HepG2 (cell line): ENCODE results near the gene FCHO1. TPM values are rescaled to one million over a fixed set of nuclear protein-coding genes. Genes with fewer than 3 reads are reported as not detected.

Source experiments
- ATAC-seq: fragments of 200-7000 bp; cut with Tn5 transposase; 3 replicates; pipeline ENCODE4 v1.9.1; 2020; ENCODE audit warnings: mild to moderate bottlenecking, moderate library complexity
- BruUV-seq: library from RNA; stranded (reverse); fragments of 400-500 nt; replicated peaks from 2 replicates; lab custom pipeline; 2021; lab: Mats Ljungman, UMichigan
- CTCF ChIA-PET: fragments of 300-600 bp; formaldehyde crosslinking; extraction: SDS; loops from one replicate; lab custom pipeline; 2021; ENCODE audit warnings: low total read pairs, inconsistent platforms, low intra/inter-chr PET ratio; lab: Yijun Ruan, JAX
- POLR2A ChIA-PET: fragments of 350-600 bp; sonication (Branson Sonifier 250); formaldehyde crosslinking; loops from one replicate; lab custom pipeline; 2020; ENCODE audit warnings: antibody characterized with exemption, inconsistent platforms; lab: Yijun Ruan, JAX
- DNase-seq: peaks from one replicate; pipeline ENCODE4 v3.0.0-alpha.2; 2015; ENCODE audit warnings: low spot score
- FAIRE-seq: peaks from 3 replicates; lab custom pipeline; 2011; peaks lifted over from hg19 to GRCh38; lab: Jason Lieb, UNC
- H2AFZ ChIP-seq: one replicate; pipeline ENCODE4 v1.6.1; 2011; ENCODE audit warnings: low read length, inconsistent platforms
- H3K27ac ChIP-seq: fragments of 300-600 bp; 3 replicates; pipeline ENCODE4 v1.8.0; 2011; ENCODE audit warnings: mixed run types, mild to moderate bottlenecking, mixed read lengths, low read length, inconsistent platforms; ENCODE audit not compliant: insufficient read depth; ENCODE audit errors: extremely low read length
- H3K27me3 ChIP-seq, 2 experiments: fragments of 200-600 bp in 1 of 2; 2 replicates in 1 of 2; 3 replicates in 1 of 2; pipeline versions ENCODE4 v1.6.0 to v1.8.0; 2011; ENCODE audit warnings: low read length in 2 of 2, mild to moderate bottlenecking in 2 of 2, moderate library complexity in 2 of 2, inconsistent platforms in 1 of 2; ENCODE audit not compliant: insufficient read depth in 2 of 2, control insufficient read depth in 1 of 2
- H3K36me3 ChIP-seq, 2 experiments: fragments of 200-600 bp in 1 of 2; replicated peaks in 1 of 2; 2 replicates in 1 of 2; 3 replicates in 1 of 2; pipeline versions ENCODE4 v1.5.1 to v1.8.0; 2011; ENCODE audit warnings: low read length in 2 of 2, inconsistent platforms in 1 of 2; ENCODE audit not compliant: insufficient read depth in 2 of 2, control insufficient read depth in 1 of 2
- H3K4me1 ChIP-seq: 2 replicates; pipeline ENCODE4 v1.5.1; 2012; ENCODE audit warnings: low read length, inconsistent platforms; ENCODE audit not compliant: insufficient read depth
- H3K4me2 ChIP-seq: 2 replicates; pipeline ENCODE4 v1.6.0; 2011; ENCODE audit warnings: low read depth, low read length, inconsistent platforms
- H3K4me3 ChIP-seq, 3 experiments: fragments of 200-600 bp in 1 of 3; sonication (generic), shearing (Covaris generic) in 1 of 3; replicated peaks in 1 of 3; 2 replicates each; pipeline ENCODE4 v1.5.1; 2011 to 2016; ENCODE audit warnings: low read length in 3 of 3, inconsistent platforms in 2 of 3, low read depth in 2 of 3, mild to moderate bottlenecking in 2 of 3, control low read depth in 1 of 3, mixed read lengths in 1 of 3; ENCODE audit not compliant: insufficient read depth in 1 of 3
- H3K79me2 ChIP-seq: one replicate; pipeline ENCODE4 v1.6.1; 2011; ENCODE audit warnings: low read length, inconsistent platforms; ENCODE audit not compliant: insufficient read depth
- H3K9ac ChIP-seq: 2 replicates; pipeline ENCODE4 v1.6.0; 2011; ENCODE audit warnings: mild to moderate bottlenecking, low read depth, low read length, inconsistent platforms; ENCODE audit not compliant: insufficient read depth
- H3K9me3 ChIP-seq: 2 replicates; pipeline ENCODE4 v1.5.1; 2012; ENCODE audit warnings: mild to moderate bottlenecking, low read length
- H4K20me1 ChIP-seq: 2 replicates; pipeline ENCODE4 v1.6.0; 2011; ENCODE audit warnings: inconsistent platforms, mild to moderate bottlenecking, low read length, moderate library complexity; ENCODE audit not compliant: insufficient read depth
- MBNL3 ChIP-seq: fragments of 250-450 bp; sonication (Bioruptor Pico); conservative IDR thresholded peaks from 2 replicates; pipeline ENCODE4 v1.8.0; 2022; ENCODE audit warnings: mild to moderate bottlenecking, inconsistent platforms
- PREB ChIP-seq: sonication (generic); formaldehyde crosslinking; IDR thresholded peaks from 2 replicates; pipeline ENCODE4 v1.4.0; 2020; ENCODE audit warnings: missing genetic modification reagents
- SNAPC4 ChIP-seq: sonication (generic); formaldehyde crosslinking; IDR thresholded peaks from 2 replicates; pipeline ENCODE4 v1.4.0; 2020; ENCODE audit warnings: mild to moderate bottlenecking, missing genetic modification reagents
- TEAD2 ChIP-seq: sonication (generic); formaldehyde crosslinking; IDR thresholded peaks from 2 replicates; pipeline ENCODE4 v1.9.0; 2021; ENCODE audit warnings: missing genetic modification reagents
- ZBTB3 ChIP-seq: sonication (generic); formaldehyde crosslinking; IDR thresholded peaks from 2 replicates; pipeline ENCODE4 v1.4.0; 2020; ENCODE audit warnings: low read depth, mild to moderate bottlenecking, moderate library complexity, missing genetic modification reagents, borderline replicate concordance
- ZNF543 ChIP-seq: sonication (generic); formaldehyde crosslinking; IDR thresholded peaks from 2 replicates; pipeline ENCODE4 v1.4.0; 2020; ENCODE audit warnings: mild to moderate bottlenecking, missing genetic modification reagents
- ZNF605 ChIP-seq: sonication (generic); formaldehyde crosslinking; IDR thresholded peaks from 2 replicates; pipeline ENCODE4 v1.8.0; 2022; ENCODE audit warnings: mild to moderate bottlenecking, missing genetic modification reagents
- ZNF768 ChIP-seq: sonication (generic); formaldehyde crosslinking; IDR thresholded peaks from 2 replicates; pipeline ENCODE4 v1.4.0; 2020; ENCODE audit warnings: missing genetic modification reagents
- ZNF775 ChIP-seq: sonication (generic); formaldehyde crosslinking; IDR thresholded peaks from 2 replicates; pipeline ENCODE4 v1.4.0; 2020; ENCODE audit warnings: missing genetic modification reagents, mild to moderate bottlenecking, moderate library complexity, borderline replicate concordance
- WGBS: methylation state at CpG from one replicate; pipeline ENCODE4 v1.1.6; 2017; ENCODE audit warnings: low lambda C conversion rate; 5-methylcytosine and 5-hydroxymethylcytosine counted together
- in situ Hi-C: cut with HindIII; loops from 2 replicates; pipeline ENCODE4 v1.10.0; 2017; ENCODE audit warnings: low pct_unique_long_range_greater_than_20kb; ENCODE audit not compliant: extremely low pct_ligation_motif_present
- intact Hi-C: fragments of 100-400 bp; cut with micrococcal nuclease; formaldehyde crosslinking; loops from one replicate; pipeline ENCODE4 v1.10.0; 2022; ENCODE audit not compliant: unreplicated experiment
- polyA plus RNA-seq, 8 experiments: library from polyadenylated mRNA; depleted of rRNA in 3 of 8; stranded (reverse) in 7 of 8; unstranded in 1 of 8; fragments of >200 nt; fragmentation: Illumina TruSeq in 4 of 8; extraction: Trizol in 4 of 8; gene quantifications; 2 replicates each; pipeline versions ENCODE4 v1.2.1 to v1.2.3, GENCODE V29; 2011 to 2016; ENCODE audit warnings: low read depth in 4 of 8, missing spikeins in 1 of 8, mixed read lengths in 1 of 8; ENCODE audit not compliant: insufficient read depth in 1 of 8
- total RNA-seq, 5 experiments: library from RNA; depleted of rRNA; stranded (reverse); fragments of >200 nt; fragmentation: Illumina TruSeq; extraction: Trizol; gene quantifications; 2 replicates each; pipeline ENCODE4 v1.2.3, GENCODE V29; 2016; ENCODE audit warnings: low read depth in 1 of 5
- TF ChIP-seq, protein P1 (sequence below): fragments of 450-650 bp; IDR thresholded peaks from 2 replicates; pipeline ENCODE4 v1.6.1; 2016

The FCHO1 gene
- total and polyA plus RNA-seq, 2 of the 13 experiments (the other 11 are each of a cell fraction or from before 2014, with no cell fraction given): 1.3 to 3.1 TPM

GRCh38 chr19:17821190-17821589 lies 69.9 kb downstream of the FCHO1 start, which contains the start of gene INSL3:
INSL3 (minus strand) TSS chr19:17821519; CDS start chr19:17821506, 13 bp downstream.
- BruUV-seq: no TSS peak
- H2AFZ ChIP-seq: no peak within 1 kb of the TSS
- H3K4me1 ChIP-seq: no peaks in the 10 kb centered on the region
- ChIA-PET POLR2A (no interaction called here), CTCF (no interaction called here)
- in situ Hi-C loops (no loop called here), intact Hi-C loops (no loop called here)
- no peaks in the 10 kb centered on the region for H4K20me1 ChIP-seq
- FAIRE-seq (no peak), ATAC-seq (no peak), DNase-seq (no peak)
- H3K4me2 ChIP-seq: no peak within 1 kb of the TSS
- H3K27me3 ChIP-seq: no peaks in the 10 kb centered on the region
- no peaks in the 10 kb centered on the region for H3K79me2 ChIP-seq
- no peak within 1 kb of the TSS for H3K27ac ChIP-seq
- no peaks in the 10 kb centered on the region for H3K36me3 ChIP-seq
- TF ChIP-seq MBNL3 (CRISPR knock-in tag): no peak
- TF ChIP-seq ZNF543 (CRISPR knock-in tag): no peak
- TF ChIP-seq, protein P1, sequence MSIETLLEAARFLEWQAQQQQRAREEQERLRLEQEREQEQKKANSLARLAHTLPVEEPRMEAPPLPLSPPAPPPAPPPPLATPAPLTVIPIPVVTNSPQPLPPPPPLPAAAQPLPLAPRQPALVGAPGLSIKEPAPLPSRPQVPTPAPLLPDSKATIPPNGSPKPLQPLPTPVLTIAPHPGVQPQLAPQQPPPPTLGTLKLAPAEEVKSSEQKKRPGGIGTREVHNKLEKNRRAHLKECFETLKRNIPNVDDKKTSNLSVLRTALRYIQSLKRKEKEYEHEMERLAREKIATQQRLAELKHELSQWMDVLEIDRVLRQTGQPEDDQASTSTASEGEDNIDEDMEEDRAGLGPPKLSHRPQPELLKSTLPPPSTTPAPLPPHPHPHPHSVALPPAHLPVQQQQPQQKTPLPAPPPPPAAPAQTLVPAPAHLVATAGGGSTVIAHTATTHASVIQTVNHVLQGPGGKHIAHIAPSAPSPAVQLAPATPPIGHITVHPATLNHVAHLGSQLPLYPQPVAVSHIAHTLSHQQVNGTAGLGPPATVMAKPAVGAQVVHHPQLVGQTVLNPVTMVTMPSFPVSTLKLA: peak; percentile 39; the same call in 1 of the 2 replicates
- TF ChIP-seq ZNF768 (CRISPR knock-in tag): 0 out of 2 replicates have a peak, but pooled peaks have one; percentile 11
- TF ChIP-seq TEAD2 (CRISPR knock-in tag): no peak
- no peak for TF ChIP-seq ZNF775 (CRISPR knock-in tag)
- TF ChIP-seq PREB (CRISPR knock-in tag): no peak
- TF ChIP-seq ZBTB3 (CRISPR knock-in tag): no peak
- TF ChIP-seq ZNF605 (CRISPR knock-in tag): no peak
- TF ChIP-seq SNAPC4 (CRISPR knock-in tag): no peak
- H3K9ac ChIP-seq: no peak within 1 kb of the TSS
- no peak within 1 kb of the TSS for H3K4me3 ChIP-seq
- 54% methylated on average over 14 of the region's 34 CpGs for WGBS
- no peaks in the 10 kb centered on the region for H3K9me3 ChIP-seq
